ENCODE measurements around the gene TIMM23B. TPM values are rescaled to one million over a fixed set of nuclear protein-coding genes. Genes with fewer than 3 reads are reported as not detected.
"Not testable (repeated sequence)": the region's sequence is repeated elsewhere in the genome, so short reads cannot be mapped to it uniquely, and the experiment has no call there.

Gene TIMM23B
- polyA plus RNA-seq, 4 donors: 12.0 to 17.6 (median 13.9) TPM

GRCh38 chr10:49972094-49972493 lies 30.2 kb downstream of the TIMM23B start:
- DNase-seq (ENCODE audit: low read depth in 4 of 4, low spot score in 3 of 4): not testable (repeated sequence)

DNA sequence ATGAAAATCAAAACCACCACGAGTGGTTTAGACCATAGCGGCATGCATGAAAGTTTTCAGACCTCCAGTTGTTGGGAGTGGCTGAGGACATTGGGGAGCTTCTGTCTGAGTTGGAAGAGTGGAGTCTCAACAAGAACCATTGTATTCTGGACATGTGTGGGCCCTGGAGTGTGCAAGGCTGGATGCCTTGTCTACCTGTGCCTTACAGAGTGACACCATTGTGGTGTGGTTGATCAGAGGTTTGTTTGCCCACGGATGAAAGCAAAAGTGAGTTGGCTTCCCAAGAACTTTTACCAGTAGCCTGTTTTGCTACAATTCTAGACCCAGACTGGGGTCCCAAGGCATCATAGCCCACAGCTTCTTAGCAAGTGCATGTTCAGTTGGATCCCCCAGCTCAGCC lies 35.9 kb downstream of the TIMM23B start:
- not testable (repeated sequence) for DNase-seq (ENCODE audit: low read depth in 4 of 4, low spot score in 3 of 4)

DNA sequence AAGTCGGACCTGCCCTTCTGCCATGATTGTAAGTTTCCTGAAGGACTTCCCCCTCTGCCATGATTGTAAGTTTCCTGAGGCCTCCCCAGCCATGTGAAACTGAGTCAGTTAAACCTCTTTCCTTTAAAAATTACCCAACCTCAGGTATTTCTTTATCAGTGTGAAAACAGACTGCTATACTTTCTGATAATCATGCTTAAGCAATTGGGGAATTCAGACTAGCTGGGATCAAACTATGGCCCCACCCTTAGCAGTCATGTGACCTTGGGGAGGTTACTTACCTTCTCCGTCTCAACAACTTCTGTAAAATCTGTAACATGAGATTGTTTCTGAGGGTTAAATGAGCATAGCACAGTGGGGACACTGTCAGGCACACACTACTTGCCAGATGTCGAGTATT lies 45.4 kb downstream of the TIMM23B start:
- DNase-seq (ENCODE audit: low read depth in 4 of 4, low spot score in 3 of 4): not testable (repeated sequence)

- DNase-seq (ENCODE audit: low read depth in 4 of 4, low spot score in 3 of 4): not testable (repeated sequence)
Observed at GRCh38 chr10:49988376-49988775, 46.5 kb downstream of the TIMM23B start, which contains the start of gene AGAP6. Gene AGAP6 (plus strand): TSS chr10:49988406. CDS start chr10:49988716, 310 bp downstream.

DNA sequence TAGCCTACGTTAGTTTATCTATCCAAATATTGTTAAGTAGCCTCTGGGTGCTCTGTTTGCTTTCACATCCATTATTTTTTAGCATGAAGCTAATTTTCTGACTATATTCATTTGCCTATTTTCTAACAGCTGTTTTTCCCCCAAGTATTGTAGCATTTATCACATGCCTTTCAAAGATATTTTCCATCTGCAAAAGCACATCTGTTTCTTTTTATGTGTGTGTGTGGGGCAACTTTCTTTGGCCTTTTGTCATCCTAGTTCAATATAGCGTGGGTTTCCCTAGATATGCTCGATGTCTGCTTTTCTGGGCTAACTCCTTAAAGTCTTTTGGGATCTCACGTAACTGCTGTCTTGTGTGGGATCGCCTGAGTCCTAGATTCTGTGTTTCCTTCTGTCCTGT lies 53.5 kb downstream of the TIMM23B start:
- not testable (repeated sequence) for DNase-seq (ENCODE audit: low read depth in 4 of 4, low spot score in 3 of 4)

DNA sequence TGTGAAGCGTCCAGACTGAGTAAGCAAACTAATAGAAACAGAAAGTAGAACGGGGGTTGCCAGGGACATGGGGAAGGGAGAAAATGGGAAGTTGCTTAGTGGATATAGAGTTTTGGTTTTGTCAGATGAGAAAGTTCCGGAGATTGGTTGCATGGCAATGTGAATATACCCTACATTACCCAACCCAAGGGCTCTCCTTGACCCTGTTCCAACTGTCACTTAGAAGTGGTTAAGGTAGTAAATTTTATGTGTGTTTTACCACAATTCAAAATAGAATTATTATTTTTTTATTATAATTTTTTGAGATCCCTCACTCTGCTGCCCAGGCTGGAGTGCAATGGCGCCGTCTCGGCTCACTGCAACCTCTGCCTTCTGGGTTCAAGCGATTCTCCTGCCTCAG lies 72.2 kb downstream of the TIMM23B start:
- DNase-seq (ENCODE audit: low read depth in 4 of 4, low spot score in 3 of 4): not testable (repeated sequence)

GRCh38 chr10:50015596-50016220 lies 73.9 kb downstream of the TIMM23B start:
- DNase-seq (ENCODE audit: low read depth in 4 of 4, low spot score in 3 of 4): not testable (repeated sequence)

GRCh38 chr10:50016926-50017325 lies 75.1 kb downstream of the TIMM23B start:
- DNase-seq (ENCODE audit: low read depth in 4 of 4, low spot score in 3 of 4): not testable (repeated sequence)

DNA sequence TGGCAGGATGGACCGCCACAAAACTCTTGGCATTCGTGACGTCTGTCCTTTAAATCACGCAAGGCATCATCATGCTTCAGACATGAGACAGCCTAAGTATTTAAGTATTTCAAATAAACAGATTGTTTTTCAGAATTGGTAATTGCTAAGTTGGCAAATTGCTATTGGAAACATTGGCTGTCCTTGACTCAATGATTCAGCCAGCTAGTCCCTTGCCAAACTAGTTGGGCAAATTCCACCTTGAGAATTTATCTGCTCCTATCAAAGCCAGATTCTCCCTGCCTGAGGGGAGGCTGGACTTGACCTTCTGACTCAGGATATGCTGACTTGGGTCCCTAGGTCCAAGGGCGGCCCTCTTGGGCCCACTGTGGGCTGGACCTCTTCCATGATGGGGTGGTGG lies 75.8 kb downstream of the TIMM23B start:
- not testable (repeated sequence) for DNase-seq (ENCODE audit: low read depth in 4 of 4, low spot score in 3 of 4)

DNA sequence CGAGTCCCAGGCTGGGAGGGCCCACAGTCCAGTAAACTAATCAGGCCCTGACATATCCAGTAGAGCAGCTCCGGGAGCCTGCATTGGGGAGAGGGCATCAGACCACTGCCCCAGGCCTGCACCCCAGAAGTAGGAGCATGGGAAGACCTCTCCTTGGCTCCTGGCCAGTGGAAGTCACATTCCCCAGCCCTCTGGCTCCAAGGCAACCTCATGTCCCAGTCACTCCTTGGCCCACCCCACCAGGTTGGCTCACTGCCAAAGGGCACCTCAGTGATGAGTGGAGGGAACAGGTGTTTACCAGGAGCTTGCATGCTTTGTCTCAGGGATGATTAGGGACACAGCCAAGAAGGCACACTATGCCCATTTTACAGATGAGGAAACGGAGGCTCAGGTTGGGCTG lies 77.4 kb downstream of the TIMM23B start:
- not testable (repeated sequence) for DNase-seq (ENCODE audit: low read depth in 4 of 4, low spot score in 3 of 4)

GRCh38 chr10:50020451-50021024 lies 78.7 kb downstream of the TIMM23B start:
- DNase-seq (ENCODE audit: low read depth in 4 of 4, low spot score in 3 of 4): not testable (repeated sequence)

GRCh38 chr10:50021646-50022045 lies 79.8 kb downstream of the TIMM23B start:
- DNase-seq (ENCODE audit: low read depth in 4 of 4, low spot score in 3 of 4): no peak

Other genes with a start within 250 kb of the TIMM23B start
- 10 to 100 TPM in 3 of 4 donors, 1 to 10 TPM in 1; 1.2 to 48.3 (median 31.0) TPM for gene OGDHL, start 179.7 kb upstream of the TIMM23B start, polyA plus RNA-seq (ENCODE audit: insufficient read length in 4 of 4)
- 10 to 100 TPM; 21.1 to 37.6 (median 37.1) TPM for gene PARG, start within 50 bp of the TIMM23B start, polyA plus RNA-seq (ENCODE audit: insufficient read length in 4 of 4)
- gene AGAP6, start 46.4 kb downstream of the TIMM23B start, polyA plus RNA-seq (ENCODE audit: insufficient read length in 4 of 4): 10 to 100 TPM; 13.7 to 39.0 (median 14.9) TPM
- 10 to 100 TPM; 46.0 to 83.0 (median 71.9) TPM for gene WASHC2A, start 125.9 kb downstream of the TIMM23B start, polyA plus RNA-seq (ENCODE audit: insufficient read length in 4 of 4)